Loucy (cell line): Measurements from ENCODE around the gene WDR37.

Experiments
- H2AFZ ChIP-seq: fragments of 200-600 bp; sonication (generic); 2 replicates; pipeline ENCODE4 v1.6.0; 2016; ENCODE audit warnings: antibody characterized with exemption, mild to moderate bottlenecking, low read length, moderate library complexity
- H3F3A ChIP-seq: fragments of 200-600 bp; 2 replicates; pipeline ENCODE4 v1.6.0; 2016; ENCODE audit warnings: antibody characterized with exemption, low read depth, mild to moderate bottlenecking
- H3K27me3 ChIP-seq: fragments of 200-600 bp; sonication (generic); 2 replicates; pipeline ENCODE4 v1.6.1; 2014; ENCODE audit warnings: low read length, mild to moderate bottlenecking; ENCODE audit not compliant: insufficient read depth, poor library complexity, severe bottlenecking
- H3K36me3 ChIP-seq: fragments of 200-600 bp; sonication (generic); 2 replicates; pipeline ENCODE4 v1.6.1; 2016; ENCODE audit warnings: low read length; ENCODE audit not compliant: insufficient read depth
- H3K4me1 ChIP-seq: fragments of 200-600 bp; sonication (generic); 2 replicates; pipeline ENCODE4 v1.5.1; 2014; ENCODE audit warnings: low read length, mild to moderate bottlenecking; ENCODE audit not compliant: insufficient read depth, poor library complexity, severe bottlenecking
- H3K4me2 ChIP-seq: fragments of 200-600 bp; sonication (generic); 2 replicates; pipeline ENCODE4 v1.6.0; 2014; ENCODE audit warnings: antibody characterized with exemption, low read length, low read depth, mild to moderate bottlenecking; ENCODE audit not compliant: poor library complexity, severe bottlenecking
- H3K4me3 ChIP-seq: fragments of 200-600 bp; sonication (generic); 2 replicates; pipeline ENCODE4 v1.5.1; 2014; ENCODE audit warnings: low read length, mild to moderate bottlenecking, mixed read lengths; ENCODE audit not compliant: poor library complexity, severe bottlenecking
- H3K79me2 ChIP-seq: fragments of 200-600 bp; sonication (generic); 2 replicates; pipeline ENCODE4 v1.6.1; 2014; ENCODE audit warnings: low read length; ENCODE audit not compliant: insufficient read depth
- H3K9ac ChIP-seq: fragments of 200-600 bp; sonication (generic); 2 replicates; pipeline ENCODE4 v1.6.0; 2014; ENCODE audit warnings: mild to moderate bottlenecking, low read depth, low read length, moderate library complexity; ENCODE audit not compliant: poor library complexity, severe bottlenecking
- H3K9me2 ChIP-seq: fragments of 200-600 bp; sonication (generic); replicated peaks from 2 replicates; pipeline ENCODE4 v1.6.1; 2016; ENCODE audit warnings: low read depth, low read length, mixed read lengths
- H3K9me3 ChIP-seq: fragments of 200-600 bp; sonication (generic); 2 replicates; pipeline ENCODE4 v1.6.1; 2014; ENCODE audit warnings: mild to moderate bottlenecking, antibody characterized with exemption, low read length, low read depth; ENCODE audit not compliant: insufficient read depth
- H4K20me1 ChIP-seq: fragments of 200-600 bp; sonication (generic); 2 replicates; pipeline ENCODE4 v1.6.0; 2014; ENCODE audit warnings: antibody characterized with exemption, low read length, mild to moderate bottlenecking; ENCODE audit not compliant: insufficient read depth, poor library complexity, severe bottlenecking
- EZH2phosphoT487 ChIP-seq: fragments of 200-600 bp; IDR thresholded peaks from 2 replicates; pipeline ENCODE4 v1.6.1; 2018; ENCODE audit warnings: antibody characterized with exemption, mild to moderate bottlenecking, moderate library complexity, borderline replicate concordance
- TF ChIP-seq, protein P1 (sequence below): fragments of 200-600 bp; sonication (generic); conservative IDR thresholded peaks from 2 replicates; pipeline ENCODE4 v1.5.1; 2014; ENCODE audit warnings: mild to moderate bottlenecking, antibody characterized with exemption, low read length

The WDR37 gene

DNA sequence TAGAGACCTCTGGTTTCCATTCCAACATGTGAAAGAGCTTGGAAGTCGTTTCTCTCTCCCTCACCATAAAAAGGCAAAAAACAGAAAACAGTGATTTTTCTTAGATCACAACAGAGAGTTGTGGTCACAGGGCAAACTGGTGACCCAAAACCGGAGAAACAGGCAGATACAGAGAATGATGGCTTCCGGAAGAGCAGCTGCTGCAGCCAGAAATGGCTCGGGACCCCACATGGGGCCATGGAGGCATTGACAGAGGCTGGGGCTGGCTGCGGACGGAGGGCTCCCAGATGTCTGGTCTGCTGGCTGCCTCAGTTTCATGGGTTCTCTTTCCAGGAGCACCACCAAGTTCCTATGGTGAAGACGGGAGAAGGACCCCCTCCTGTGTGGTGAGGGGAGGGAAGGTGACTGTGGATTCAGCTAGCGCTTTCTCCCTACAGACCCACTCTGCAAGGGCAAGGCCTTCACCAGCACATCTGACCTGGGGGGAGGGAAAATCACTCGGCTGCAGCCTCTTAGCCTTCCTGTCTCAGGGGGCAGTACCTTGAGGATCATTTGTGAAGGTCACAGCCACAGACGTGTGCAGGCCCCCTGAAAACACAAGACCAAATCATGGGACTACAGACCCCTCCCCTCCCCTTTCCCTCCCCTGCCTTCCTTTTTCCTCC lies 81.4 kb downstream of the WDR37 start:
- Histone ChIP-seq H3K79me2 (no peaks in the 10 kb centered on the region), H3K4me3 (no peak overlapping the region), H3K27me3 (no peaks in the 10 kb centered on the region), H2AFZ (no peak overlapping the region), H3K4me2 (no peak overlapping the region), H3K9me2 (no peaks in the 10 kb centered on the region), H3K4me1 (peaks cover 6% of the 10 kb centered on the region), H3F3A (no peaks in the 10 kb centered on the region), H3K36me3 (no peaks in the 10 kb centered on the region), H3K9me3 (peaks cover 13% of the 10 kb centered on the region; the same call in 1 of the 2 replicates), H4K20me1 (no peaks in the 10 kb centered on the region), H3K9ac (no peak overlapping the region)
- TF ChIP-seq EZH2phosphoT487 = no peak
- TF ChIP-seq, protein P1, sequence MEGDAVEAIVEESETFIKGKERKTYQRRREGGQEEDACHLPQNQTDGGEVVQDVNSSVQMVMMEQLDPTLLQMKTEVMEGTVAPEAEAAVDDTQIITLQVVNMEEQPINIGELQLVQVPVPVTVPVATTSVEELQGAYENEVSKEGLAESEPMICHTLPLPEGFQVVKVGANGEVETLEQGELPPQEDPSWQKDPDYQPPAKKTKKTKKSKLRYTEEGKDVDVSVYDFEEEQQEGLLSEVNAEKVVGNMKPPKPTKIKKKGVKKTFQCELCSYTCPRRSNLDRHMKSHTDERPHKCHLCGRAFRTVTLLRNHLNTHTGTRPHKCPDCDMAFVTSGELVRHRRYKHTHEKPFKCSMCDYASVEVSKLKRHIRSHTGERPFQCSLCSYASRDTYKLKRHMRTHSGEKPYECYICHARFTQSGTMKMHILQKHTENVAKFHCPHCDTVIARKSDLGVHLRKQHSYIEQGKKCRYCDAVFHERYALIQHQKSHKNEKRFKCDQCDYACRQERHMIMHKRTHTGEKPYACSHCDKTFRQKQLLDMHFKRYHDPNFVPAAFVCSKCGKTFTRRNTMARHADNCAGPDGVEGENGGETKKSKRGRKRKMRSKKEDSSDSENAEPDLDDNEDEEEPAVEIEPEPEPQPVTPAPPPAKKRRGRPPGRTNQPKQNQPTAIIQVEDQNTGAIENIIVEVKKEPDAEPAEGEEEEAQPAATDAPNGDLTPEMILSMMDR = no peak

DNA sequence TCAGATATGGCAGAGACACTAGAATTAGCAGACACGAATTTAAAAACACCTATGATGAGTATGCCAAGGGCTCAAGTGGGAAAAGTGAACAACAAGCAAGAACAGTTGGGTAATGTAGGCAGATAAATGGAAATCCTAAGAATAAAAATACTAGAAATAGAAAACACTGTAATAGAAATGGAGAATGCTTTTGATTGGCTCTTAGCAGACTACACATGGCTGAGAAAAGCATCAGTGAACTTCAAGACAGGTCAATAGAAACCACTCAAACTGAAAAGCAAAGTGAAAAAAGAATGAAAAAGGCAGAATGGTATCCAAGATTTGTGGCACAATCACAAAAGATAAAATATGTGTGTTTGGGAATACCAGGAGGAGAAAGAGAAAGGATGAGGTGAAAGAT lies 82.3 kb downstream of the WDR37 start:
- H3K27me3 ChIP-seq = no peaks in the 10 kb centered on the region
- no peaks in the 10 kb centered on the region for H3F3A ChIP-seq
- H3K4me2 ChIP-seq = no peak overlapping the region
- peaks cover 13% of the 10 kb centered on the region; the same call in 1 of the 2 replicates for H3K9me3 ChIP-seq
- no peaks in the 10 kb centered on the region for H3K79me2 ChIP-seq
- H4K20me1 ChIP-seq = no peaks in the 10 kb centered on the region
- no peak for TF ChIP-seq EZH2phosphoT487
- TF ChIP-seq, protein P1 = no peak
- no peaks in the 10 kb centered on the region for H3K9me2 ChIP-seq
- no peak overlapping the region for H3K9ac ChIP-seq
- peaks cover 3% of the 10 kb centered on the region for H3K4me1 ChIP-seq
- H3K4me3 ChIP-seq = no peak overlapping the region
- no peaks in the 10 kb centered on the region for H3K36me3 ChIP-seq
- no peak overlapping the region for H2AFZ ChIP-seq

DNA sequence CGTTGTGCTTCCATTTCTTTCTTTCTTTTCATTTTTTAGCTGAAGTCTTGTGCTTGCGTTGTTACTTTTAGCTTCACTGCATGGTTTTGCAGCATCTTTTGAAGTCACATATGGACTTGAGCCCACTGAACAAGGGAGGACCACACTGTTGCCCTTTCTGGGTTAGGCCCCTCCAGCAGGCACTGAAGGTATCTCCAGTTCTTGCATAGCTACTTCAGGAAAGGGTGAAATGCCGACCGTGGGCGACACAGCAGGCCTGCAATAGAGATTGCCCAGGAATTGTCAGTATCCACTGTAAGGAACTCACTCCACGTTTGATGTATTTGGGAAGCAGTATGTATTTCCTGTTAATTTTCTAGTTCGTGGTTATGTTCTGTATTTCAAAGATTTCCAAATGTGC lies 85.1 kb downstream of the WDR37 start:
- no peak for TF ChIP-seq EZH2phosphoT487
- TF ChIP-seq, protein P1 = no peak
- H3K79me2 ChIP-seq = no peaks in the 10 kb centered on the region
- H2AFZ ChIP-seq = no peak overlapping the region
- H4K20me1 ChIP-seq = no peaks in the 10 kb centered on the region
- H3K36me3 ChIP-seq = no peaks in the 10 kb centered on the region
- H3K4me1 ChIP-seq = no peaks in the 10 kb centered on the region
- H3K9ac ChIP-seq = no peak overlapping the region
- H3K9me2 ChIP-seq = no peaks in the 10 kb centered on the region
- H3K27me3 ChIP-seq = no peaks in the 10 kb centered on the region
- peaks cover 23% of the 10 kb centered on the region for H3K9me3 ChIP-seq
- no peak overlapping the region for H3K4me2 ChIP-seq
- H3K4me3 ChIP-seq = no peak overlapping the region
- no peaks in the 10 kb centered on the region for H3F3A ChIP-seq
